Panc1 (cell line): ENCODE measurements around the gene FARS2. TPM values are rescaled to one million over a fixed set of nuclear protein-coding genes. Genes with fewer than 3 reads are reported as not detected.

ENCODE experiments used
- ATAC-seq: fragments of 200-7000 bp; cut with Tn5 transposase; 2 replicates; pipeline ENCODE4 v1.9.1; 2020; ENCODE audit warnings: mild to moderate bottlenecking, moderate library complexity
- BruUV-seq: library from RNA; stranded (reverse); fragments of 400-500 nt; replicated peaks from 2 replicates; lab custom pipeline; 2021; lab: Mats Ljungman, UMichigan
- CTCF ChIA-PET: fragments of 300-600 bp; sonication (Branson Sonifier 250); formaldehyde crosslinking; loops from one replicate; lab custom pipeline; 2022; ENCODE audit warnings: antibody characterized with exemption; lab: Charles Lee
- POLR2A ChIA-PET: fragments of 300-600 bp; sonication (Branson Sonifier 250); formaldehyde crosslinking; loops from one replicate; lab custom pipeline; 2022; ENCODE audit warnings: antibody characterized with exemption; lab: Charles Lee
- DNase-seq: peaks from one replicate; pipeline ENCODE4 v3.0.0-alpha.2; 2010; ENCODE audit warnings: low read depth, low spot score
- H3K27ac ChIP-seq: 2 replicates; pipeline ENCODE4 v1.5.1; 2011; ENCODE audit warnings: mild to moderate bottlenecking, low read length, inconsistent platforms
- H3K27me3 ChIP-seq: fragments of 200-500 bp; sonication (Bioruptor generic); 2 replicates; pipeline ENCODE4 v1.6.0; 2014; ENCODE audit warnings: low read length, inconsistent platforms; ENCODE audit not compliant: control insufficient read depth, insufficient read depth
- H3K36me3 ChIP-seq: fragments of 200-500 bp; sonication (Bioruptor generic); 2 replicates; pipeline ENCODE4 v1.5.1; 2014; ENCODE audit warnings: inconsistent platforms, mild to moderate bottlenecking, low read length, moderate library complexity; ENCODE audit not compliant: control insufficient read depth, insufficient read depth
- H3K4me1 ChIP-seq: 2 replicates; pipeline ENCODE4 v1.5.1; 2011; ENCODE audit warnings: inconsistent platforms, mild to moderate bottlenecking, low read length, moderate library complexity; ENCODE audit not compliant: control insufficient read depth, insufficient read depth
- H3K4me3 ChIP-seq, 2 experiments: 2 replicates each; pipeline ENCODE4 v1.5.1; 2011 to 2012; ENCODE audit warnings: low read depth in 2 of 2, low read length in 2 of 2, mild to moderate bottlenecking in 2 of 2, inconsistent platforms in 1 of 2, moderate library complexity in 1 of 2
- H3K9me3 ChIP-seq: fragments of 200-500 bp; sonication (Bioruptor generic); 2 replicates; pipeline ENCODE4 v1.5.1; 2014; ENCODE audit warnings: low read depth, mild to moderate bottlenecking, inconsistent platforms, low read length, moderate library complexity; ENCODE audit not compliant: control insufficient read depth, insufficient read depth
- POLR2AphosphoS5 ChIP-seq: IDR thresholded peaks from 2 replicates; pipeline ENCODE4 v1.6.1; 2012; ENCODE audit warnings: mild to moderate bottlenecking, low read depth, low read length, moderate library complexity
- SIN3A ChIP-seq: IDR thresholded peaks from 2 replicates; pipeline ENCODE4 v1.6.1; 2012; ENCODE audit warnings: low read depth, mild to moderate bottlenecking, low read length, moderate library complexity, borderline replicate concordance; ENCODE audit not compliant: insufficient read depth
- TCF7L2 ChIP-seq: IDR thresholded peaks from 2 replicates; pipeline ENCODE4 v1.6.1; 2011; ENCODE audit warnings: mild to moderate bottlenecking, low read depth, low read length, inconsistent platforms
- in situ Hi-C: cut with HindIII; loops from 2 replicates; pipeline ENCODE4 v1.10.0; 2016; ENCODE audit warnings: low sequenced_read_pairs, low pct_unique_long_range_greater_than_20kb
- intact Hi-C: fragments of 100-400 bp; cut with micrococcal nuclease; formaldehyde crosslinking; loops from one replicate; pipeline ENCODE4 v1.10.0; 2022; ENCODE audit not compliant: unreplicated experiment
- total RNA-seq: library from RNA; stranded (reverse); gene quantifications from one replicate; pipeline ENCODE4 v1.2.1, GENCODE V29; 2021; ENCODE audit not compliant: unreplicated experiment
- TF ChIP-seq, protein P1 (sequence below): fragments of 450-650 bp; IDR thresholded peaks from 2 replicates; pipeline ENCODE4 v1.5.1; 2017; ENCODE audit warnings: mild to moderate bottlenecking
- TF ChIP-seq, protein P2 (sequence below), 2 experiments: IDR thresholded peaks; 2 replicates each; pipeline ENCODE4 v1.6.1; 2011 to 2012; ENCODE audit warnings: low read depth in 2 of 2, control low read depth in 1 of 2, low read length in 1 of 2, mild to moderate bottlenecking in 1 of 2, moderate library complexity in 1 of 2; ENCODE audit not compliant: insufficient read depth in 1 of 2

FARS2 gene
- total RNA-seq, 1 experiment from 2014 or later, result 12.8 TPM

DNA sequence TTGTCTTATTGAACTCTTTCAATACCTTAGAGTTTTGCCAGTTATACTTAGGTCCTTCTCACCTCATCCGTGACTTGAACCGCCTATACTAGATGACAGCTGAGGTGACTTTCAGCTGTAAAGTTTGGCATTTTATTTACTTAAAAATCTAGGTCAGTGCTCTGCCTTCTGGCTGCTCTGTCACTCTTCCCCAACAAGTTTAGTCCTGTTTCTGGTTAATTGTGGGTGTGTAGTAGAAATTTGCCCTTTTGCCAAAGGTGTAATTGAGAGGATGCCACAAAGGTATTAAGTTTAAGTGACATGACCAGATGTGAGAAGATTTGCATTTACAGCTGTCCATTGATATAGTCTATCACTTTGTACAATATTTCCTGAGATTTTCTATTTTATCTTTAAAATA lies 106.2 kb downstream of the FARS2 start:
- no peaks in the 10 kb centered on the region for H3K4me1 ChIP-seq
- no peaks in the 10 kb centered on the region for H3K36me3 ChIP-seq
- H3K9me3 ChIP-seq, result no peaks in the 10 kb centered on the region
- no peak overlapping the region for H3K4me3 ChIP-seq
- no peak for TF ChIP-seq POLR2AphosphoS5
- TF ChIP-seq, protein P1, sequence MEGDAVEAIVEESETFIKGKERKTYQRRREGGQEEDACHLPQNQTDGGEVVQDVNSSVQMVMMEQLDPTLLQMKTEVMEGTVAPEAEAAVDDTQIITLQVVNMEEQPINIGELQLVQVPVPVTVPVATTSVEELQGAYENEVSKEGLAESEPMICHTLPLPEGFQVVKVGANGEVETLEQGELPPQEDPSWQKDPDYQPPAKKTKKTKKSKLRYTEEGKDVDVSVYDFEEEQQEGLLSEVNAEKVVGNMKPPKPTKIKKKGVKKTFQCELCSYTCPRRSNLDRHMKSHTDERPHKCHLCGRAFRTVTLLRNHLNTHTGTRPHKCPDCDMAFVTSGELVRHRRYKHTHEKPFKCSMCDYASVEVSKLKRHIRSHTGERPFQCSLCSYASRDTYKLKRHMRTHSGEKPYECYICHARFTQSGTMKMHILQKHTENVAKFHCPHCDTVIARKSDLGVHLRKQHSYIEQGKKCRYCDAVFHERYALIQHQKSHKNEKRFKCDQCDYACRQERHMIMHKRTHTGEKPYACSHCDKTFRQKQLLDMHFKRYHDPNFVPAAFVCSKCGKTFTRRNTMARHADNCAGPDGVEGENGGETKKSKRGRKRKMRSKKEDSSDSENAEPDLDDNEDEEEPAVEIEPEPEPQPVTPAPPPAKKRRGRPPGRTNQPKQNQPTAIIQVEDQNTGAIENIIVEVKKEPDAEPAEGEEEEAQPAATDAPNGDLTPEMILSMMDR, result no peak
- no peak for TF ChIP-seq TCF7L2
- TF ChIP-seq, protein P2, sequence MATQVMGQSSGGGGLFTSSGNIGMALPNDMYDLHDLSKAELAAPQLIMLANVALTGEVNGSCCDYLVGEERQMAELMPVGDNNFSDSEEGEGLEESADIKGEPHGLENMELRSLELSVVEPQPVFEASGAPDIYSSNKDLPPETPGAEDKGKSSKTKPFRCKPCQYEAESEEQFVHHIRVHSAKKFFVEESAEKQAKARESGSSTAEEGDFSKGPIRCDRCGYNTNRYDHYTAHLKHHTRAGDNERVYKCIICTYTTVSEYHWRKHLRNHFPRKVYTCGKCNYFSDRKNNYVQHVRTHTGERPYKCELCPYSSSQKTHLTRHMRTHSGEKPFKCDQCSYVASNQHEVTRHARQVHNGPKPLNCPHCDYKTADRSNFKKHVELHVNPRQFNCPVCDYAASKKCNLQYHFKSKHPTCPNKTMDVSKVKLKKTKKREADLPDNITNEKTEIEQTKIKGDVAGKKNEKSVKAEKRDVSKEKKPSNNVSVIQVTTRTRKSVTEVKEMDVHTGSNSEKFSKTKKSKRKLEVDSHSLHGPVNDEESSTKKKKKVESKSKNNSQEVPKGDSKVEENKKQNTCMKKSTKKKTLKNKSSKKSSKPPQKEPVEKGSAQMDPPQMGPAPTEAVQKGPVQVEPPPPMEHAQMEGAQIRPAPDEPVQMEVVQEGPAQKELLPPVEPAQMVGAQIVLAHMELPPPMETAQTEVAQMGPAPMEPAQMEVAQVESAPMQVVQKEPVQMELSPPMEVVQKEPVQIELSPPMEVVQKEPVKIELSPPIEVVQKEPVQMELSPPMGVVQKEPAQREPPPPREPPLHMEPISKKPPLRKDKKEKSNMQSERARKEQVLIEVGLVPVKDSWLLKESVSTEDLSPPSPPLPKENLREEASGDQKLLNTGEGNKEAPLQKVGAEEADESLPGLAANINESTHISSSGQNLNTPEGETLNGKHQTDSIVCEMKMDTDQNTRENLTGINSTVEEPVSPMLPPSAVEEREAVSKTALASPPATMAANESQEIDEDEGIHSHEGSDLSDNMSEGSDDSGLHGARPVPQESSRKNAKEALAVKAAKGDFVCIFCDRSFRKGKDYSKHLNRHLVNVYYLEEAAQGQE (IDR thresholded peaks at IDR 0.05; ENCODE audit: insufficient read depth in 1 of 2, low read depth in 2 of 2, low read length in 1 of 2), result no peak
- TF ChIP-seq SIN3A, result no peak
- intact Hi-C loops, result no loop called here
- CTCF ChIA-PET, result no interaction called here
- ATAC-seq, result no peak
- no peaks in the 10 kb centered on the region for H3K27me3 ChIP-seq
- POLR2A ChIA-PET, result no interaction called here
- no peak for DNase-seq
- no TSS peak for BruUV-seq
- in situ Hi-C loops, result no loop called here
- no peak overlapping the region for H3K27ac ChIP-seq

DNA sequence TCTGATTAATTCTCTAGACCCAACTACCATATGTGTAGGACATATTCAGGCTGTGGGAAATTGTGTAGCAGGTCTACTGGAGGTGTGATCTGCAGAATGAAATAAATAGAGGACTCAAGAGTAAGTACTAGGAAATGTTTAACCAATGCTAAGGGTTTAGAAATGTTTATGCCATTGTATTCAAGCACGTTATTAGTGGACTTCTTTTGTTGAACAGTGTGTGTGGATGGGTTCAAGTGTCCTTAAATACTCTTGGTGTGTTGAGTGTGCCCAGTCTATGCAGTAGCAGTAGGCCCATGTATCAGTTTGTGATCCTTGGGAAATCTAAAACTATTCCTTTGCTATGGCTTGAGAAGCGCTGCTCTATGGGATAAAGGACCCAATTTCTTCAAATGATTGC lies 112.1 kb downstream of the FARS2 start:
- Histone ChIP-seq H3K9me3 (no peaks in the 10 kb centered on the region), H3K36me3 (no peaks in the 10 kb centered on the region), H3K4me3 (no peak overlapping the region), H3K27me3 (no peaks in the 10 kb centered on the region), H3K27ac (no peak overlapping the region), H3K4me1 (no peaks in the 10 kb centered on the region)
- no peak for DNase-seq
- BruUV-seq, result no TSS peak
- intact Hi-C loops (no loop called here), in situ Hi-C loops (no loop called here)
- TF ChIP-seq, protein P1, result no peak
- TF ChIP-seq TCF7L2 (no peak), SIN3A (no peak), POLR2AphosphoS5 (no peak)
- TF ChIP-seq, protein P2 (IDR thresholded peaks at IDR 0.05; ENCODE audit: insufficient read depth in 1 of 2, low read depth in 2 of 2, low read length in 1 of 2), result no peak
- no peak for ATAC-seq
- ChIA-PET POLR2A (no interaction called here), CTCF (no interaction called here)
